WERI-Rb-1 (cell line): ENCODE measurements around the gene MRPL24.

Experiments used
- DNase-seq: peaks from one replicate; pipeline ENCODE4 v3.0.0-alpha.2; 2020
- H3K27ac ChIP-seq: fragments of 250-450 bp; sonication (Bioruptor Pico); 2 replicates; pipeline ENCODE4 v1.5.1; 2020; ENCODE audit warnings: mild to moderate bottlenecking, moderate library complexity
- H3K27me3 ChIP-seq: fragments of 250-450 bp; sonication (Bioruptor Pico); 2 replicates; pipeline ENCODE4 v1.5.1; 2021; ENCODE audit warnings: mild to moderate bottlenecking, low read depth, moderate library complexity; ENCODE audit not compliant: insufficient read depth, severe bottlenecking
- H3K36me3 ChIP-seq: fragments of 250-450 bp; sonication (Bioruptor Pico); 2 replicates; pipeline ENCODE4 v1.5.1; 2020; ENCODE audit warnings: mild to moderate bottlenecking, moderate library complexity
- H3K4me3 ChIP-seq: 2 replicates; pipeline ENCODE4 v1.5.1; 2011; ENCODE audit warnings: low read depth, mild to moderate bottlenecking, control low read depth, low read length
- H3K9me3 ChIP-seq: fragments of 250-450 bp; sonication (Bioruptor Pico); 2 replicates; pipeline ENCODE4 v1.5.1; 2021; ENCODE audit warnings: mild to moderate bottlenecking, moderate library complexity; ENCODE audit not compliant: severe bottlenecking
- TF ChIP-seq, protein P1 (sequence below): IDR thresholded peaks from 2 replicates; pipeline ENCODE4 v1.5.1; 2011; ENCODE audit warnings: low read depth, mild to moderate bottlenecking, control low read depth, inconsistent platforms, low read length

The MRPL24 gene

DNA sequence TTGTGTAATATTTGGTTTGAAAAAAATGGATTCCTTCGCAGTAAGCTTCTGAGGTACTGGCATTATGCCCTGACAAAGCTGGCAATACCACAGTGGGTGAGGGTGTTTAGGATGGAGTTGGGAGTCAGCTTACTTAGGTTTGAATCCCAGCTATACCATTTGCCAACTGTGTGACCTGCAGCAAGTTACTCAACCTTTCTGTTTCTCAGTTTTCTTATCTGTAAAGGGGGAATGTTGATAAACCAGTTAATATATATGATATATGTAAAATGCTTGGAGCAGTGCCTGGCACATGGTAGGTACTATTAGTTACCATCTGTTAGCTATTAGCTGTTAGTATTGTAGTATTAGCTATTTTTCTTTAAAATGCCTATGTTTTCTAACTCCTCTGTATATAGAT lies 15.5 kb upstream of the MRPL24 start:
- no peaks in the 10 kb centered on the region for H3K27me3 ChIP-seq
- H3K4me3 ChIP-seq, result no peak overlapping the region
- no peak overlapping the region for H3K27ac ChIP-seq
- TF ChIP-seq, protein P1, sequence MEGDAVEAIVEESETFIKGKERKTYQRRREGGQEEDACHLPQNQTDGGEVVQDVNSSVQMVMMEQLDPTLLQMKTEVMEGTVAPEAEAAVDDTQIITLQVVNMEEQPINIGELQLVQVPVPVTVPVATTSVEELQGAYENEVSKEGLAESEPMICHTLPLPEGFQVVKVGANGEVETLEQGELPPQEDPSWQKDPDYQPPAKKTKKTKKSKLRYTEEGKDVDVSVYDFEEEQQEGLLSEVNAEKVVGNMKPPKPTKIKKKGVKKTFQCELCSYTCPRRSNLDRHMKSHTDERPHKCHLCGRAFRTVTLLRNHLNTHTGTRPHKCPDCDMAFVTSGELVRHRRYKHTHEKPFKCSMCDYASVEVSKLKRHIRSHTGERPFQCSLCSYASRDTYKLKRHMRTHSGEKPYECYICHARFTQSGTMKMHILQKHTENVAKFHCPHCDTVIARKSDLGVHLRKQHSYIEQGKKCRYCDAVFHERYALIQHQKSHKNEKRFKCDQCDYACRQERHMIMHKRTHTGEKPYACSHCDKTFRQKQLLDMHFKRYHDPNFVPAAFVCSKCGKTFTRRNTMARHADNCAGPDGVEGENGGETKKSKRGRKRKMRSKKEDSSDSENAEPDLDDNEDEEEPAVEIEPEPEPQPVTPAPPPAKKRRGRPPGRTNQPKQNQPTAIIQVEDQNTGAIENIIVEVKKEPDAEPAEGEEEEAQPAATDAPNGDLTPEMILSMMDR, result no peak
- peaks cover 9% of the 10 kb centered on the region for H3K36me3 ChIP-seq
- no peak for DNase-seq
- no peaks in the 10 kb centered on the region for H3K9me3 ChIP-seq

DNA sequence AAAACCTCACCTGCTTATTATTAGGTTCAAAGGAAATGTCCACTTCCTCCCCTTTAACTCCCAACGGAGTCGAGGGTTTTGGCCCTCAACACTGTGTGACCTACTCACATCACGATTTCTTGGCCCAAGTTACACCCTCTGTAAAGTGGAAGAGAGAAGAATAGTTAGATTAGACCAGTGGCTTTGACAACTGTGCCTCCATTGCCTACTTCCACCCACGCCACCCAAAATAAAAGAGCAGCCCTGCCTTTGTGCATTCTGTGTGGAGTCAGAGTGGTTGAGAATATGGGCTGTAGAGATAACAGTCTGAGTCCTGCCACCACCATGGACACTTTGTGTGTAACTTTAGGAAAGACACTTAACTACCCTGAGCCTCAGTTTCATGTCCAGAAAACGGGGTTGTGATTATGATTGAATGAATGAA lies 14.7 kb upstream of the MRPL24 start:
- H3K4me3 ChIP-seq, result no peak overlapping the region
- no peaks in the 10 kb centered on the region for H3K27me3 ChIP-seq
- TF ChIP-seq, protein P1, result no peak
- H3K9me3 ChIP-seq, result no peaks in the 10 kb centered on the region
- no peak for DNase-seq
- H3K27ac ChIP-seq, result no peak overlapping the region
- H3K36me3 ChIP-seq, result peaks cover 14% of the 10 kb centered on the region

- H3K9me3 ChIP-seq, result no peaks in the 10 kb centered on the region
- no peak overlapping the region for H3K4me3 ChIP-seq
- no peaks in the 10 kb centered on the region for H3K27me3 ChIP-seq
- H3K36me3 ChIP-seq, result peaks cover 27% of the 10 kb centered on the region
- TF ChIP-seq, protein P1, result no peak
- no peak overlapping the region for H3K27ac ChIP-seq
- DNase-seq, result no peak
Observed at GRCh38 chr1:156754219-156754618, 13.3 kb upstream of the MRPL24 start.

DNA sequence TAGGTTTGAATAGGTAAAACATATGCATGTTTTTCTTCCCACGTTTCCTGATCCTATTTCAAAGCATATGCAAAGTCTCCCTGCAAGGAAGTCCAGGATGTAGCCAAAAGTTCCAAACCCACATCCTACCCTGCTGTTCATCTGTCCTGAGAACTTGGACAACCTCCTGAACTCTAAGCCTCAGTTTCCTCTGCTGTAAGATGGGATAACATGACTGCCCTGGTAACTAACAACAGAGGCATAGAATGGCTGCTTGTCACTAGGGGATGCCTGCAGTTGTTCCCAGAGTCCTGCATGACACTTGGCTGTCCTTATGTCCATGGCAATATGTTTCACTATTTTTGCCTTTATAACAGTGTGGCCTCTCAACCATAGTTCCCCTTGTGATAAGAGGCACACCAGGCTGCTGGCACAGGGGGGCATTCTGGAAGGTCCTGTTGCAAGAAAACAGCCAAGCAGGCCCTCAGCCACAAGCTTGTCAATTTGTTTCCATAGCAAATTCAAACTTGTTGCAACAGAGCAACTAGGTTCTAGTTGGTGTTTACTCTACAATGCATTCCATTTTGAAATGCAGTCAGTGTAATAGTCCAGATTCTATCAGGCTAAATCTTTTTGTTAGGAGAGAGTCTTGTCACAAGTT lies 12.1 kb upstream of the MRPL24 start:
- Histone ChIP-seq H3K27ac (peak overlapping the region; percentile 99), H3K27me3 (no peaks in the 10 kb centered on the region), H3K9me3 (no peaks in the 10 kb centered on the region), H3K36me3 (peaks cover 37% of the 10 kb centered on the region), H3K4me3 (peak overlapping the region; percentile 87)
- DNase-seq, result no peak
- TF ChIP-seq, protein P1, result no peak

- H3K27ac ChIP-seq, result peak overlapping the region; percentile 99
- DNase-seq, result peak; percentile 100
- H3K36me3 ChIP-seq, result peaks cover 43% of the 10 kb centered on the region
- no peaks in the 10 kb centered on the region for H3K27me3 ChIP-seq
- H3K4me3 ChIP-seq, result peak overlapping the region; percentile 87
- TF ChIP-seq, protein P1, result no peak
- H3K9me3 ChIP-seq, result no peaks in the 10 kb centered on the region
Observed at GRCh38 chr1:156751757-156752481, 11.0 kb upstream of the MRPL24 start.
